ENCODE measurements around the gene FUT1. TPM values are rescaled to one million over a fixed set of nuclear protein-coding genes. Genes with fewer than 3 reads are reported as not detected.
"Not testable (repeated sequence)": the region's sequence is repeated elsewhere in the genome, so short reads cannot be mapped to it uniquely, and the experiment has no call there.

Gene FUT1
- total RNA-seq, 1 donor from 2014 or later, result 1.8 TPM

GRCh38 chr19:48772503-48772953 is 20.1 kb upstream of the FUT1 start:
- intact Hi-C loops (cut with DNase I), result no loop called here
- DNase-seq (no peak), ATAC-seq (ENCODE audit: poor library complexity) (peak; percentile 81)

- ATAC-seq (ENCODE audit: poor library complexity), result no peak
- intact Hi-C loops (cut with DNase I), result no loop called here
- no peak for DNase-seq
Measured at GRCh38 chr19:48770734-48771472, 18.5 kb upstream of the FUT1 start.

- ATAC-seq (ENCODE audit: poor library complexity) (no peak), DNase-seq (no peak)
- intact Hi-C loops (cut with DNase I), result no loop called here
Measured at GRCh38 chr19:48770266-48770665, 17.8 kb upstream of the FUT1 start.

- ATAC-seq (ENCODE audit: poor library complexity) (no peak), DNase-seq (no peak)
- intact Hi-C loops (cut with DNase I), result no loop called here
Measured at GRCh38 chr19:48768994-48769713, 16.7 kb upstream of the FUT1 start.

- ATAC-seq (ENCODE audit: poor library complexity); DNase-seq; intact Hi-C loops (cut with DNase I): not testable (repeated sequence)
Measured at GRCh38 chr19:48768171-48768753, 15.8 kb upstream of the FUT1 start.

DNA sequence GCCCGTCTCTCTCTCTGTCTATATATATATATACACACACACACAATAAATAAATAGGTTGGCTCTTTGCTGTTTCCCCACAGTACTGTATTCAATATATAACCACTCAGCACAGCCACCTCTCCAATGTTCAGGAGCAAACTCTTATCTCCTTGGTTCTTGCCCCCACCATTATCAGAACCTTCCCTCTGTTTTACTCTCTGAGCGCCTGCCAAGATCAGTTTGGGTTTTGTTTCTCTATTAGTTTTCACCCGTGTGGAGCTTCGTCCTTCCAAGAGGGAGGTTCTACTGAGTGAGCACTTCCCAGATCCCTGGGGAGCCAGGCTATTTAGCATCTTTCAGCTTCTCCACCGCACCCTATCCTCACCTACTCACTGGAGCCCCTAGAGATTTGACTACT is 13.4 kb upstream of the FUT1 start:
- intact Hi-C loops (cut with DNase I); DNase-seq; ATAC-seq (ENCODE audit: poor library complexity): not testable (repeated sequence)

DNA sequence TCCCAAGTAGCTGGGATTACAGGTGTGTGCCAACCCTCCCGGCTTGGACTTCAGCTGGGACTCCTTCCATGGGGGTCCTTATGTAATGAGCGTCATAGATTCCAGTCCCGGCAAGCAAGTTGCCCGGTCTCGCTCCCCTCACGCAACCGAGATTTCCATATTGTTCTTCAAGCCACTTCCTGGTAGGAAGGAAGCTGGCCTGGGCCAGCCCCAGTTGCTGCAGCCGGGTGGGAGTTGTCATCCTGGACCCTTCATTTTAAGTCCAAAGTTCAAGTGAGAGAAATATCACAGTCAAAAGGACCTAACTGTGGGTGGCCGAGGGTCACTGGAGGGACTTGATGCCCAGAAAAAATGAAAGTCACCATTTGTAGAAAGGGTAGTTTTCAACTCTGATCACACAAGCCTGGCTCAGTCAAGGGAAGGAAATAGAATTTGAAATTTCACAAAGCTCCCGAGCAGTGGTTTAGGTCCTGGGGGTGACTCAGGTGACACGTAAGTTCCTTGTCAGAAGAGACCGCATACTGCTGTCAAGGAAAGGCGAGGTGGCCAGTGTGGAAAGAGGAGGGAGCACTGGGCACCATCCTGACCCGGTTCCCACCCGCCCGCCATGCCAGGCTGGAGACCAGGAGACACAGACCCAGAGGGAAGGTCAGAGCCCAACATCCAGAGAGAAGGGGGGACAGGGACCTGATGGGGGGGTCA is 8.2 kb upstream of the FUT1 start:
- no peak for ATAC-seq (ENCODE audit: poor library complexity)
- intact Hi-C loops (cut with DNase I), result no loop called here
- DNase-seq, result no peak

GRCh38 chr19:48757741-48758144 is 5.3 kb upstream of the FUT1 start:
- ATAC-seq (ENCODE audit: poor library complexity) (no peak), DNase-seq (no peak)
- intact Hi-C loops (cut with DNase I), result no loop called here

DNA sequence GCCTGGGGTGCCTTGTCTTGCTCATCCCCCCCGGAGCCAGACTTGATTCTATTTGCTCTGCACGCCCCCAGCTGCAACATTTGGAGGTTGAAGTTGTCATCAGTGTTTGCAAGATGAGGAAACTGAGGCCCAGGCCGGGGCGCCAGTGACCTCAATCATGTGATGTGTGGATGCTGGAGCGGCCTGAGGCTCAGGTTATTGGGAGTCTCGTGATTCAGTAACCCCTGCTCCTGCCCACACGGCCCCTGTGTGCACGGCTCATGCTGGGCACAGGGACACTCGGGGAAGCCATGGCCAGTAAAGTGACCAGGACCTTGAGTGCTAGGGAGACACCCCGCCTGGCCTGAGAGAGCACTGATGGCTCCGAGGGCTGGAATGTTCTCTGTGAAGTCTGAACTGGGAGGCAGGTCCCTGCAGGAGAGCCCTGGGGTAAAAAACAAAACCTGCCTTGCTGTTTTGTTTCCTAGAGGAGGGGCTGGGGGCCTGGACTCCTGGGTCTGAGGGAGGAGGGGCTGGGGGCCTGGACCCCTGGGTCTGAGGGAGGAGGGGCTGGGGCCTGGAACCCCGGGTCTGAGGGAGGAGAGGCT is 4.7 kb upstream of the FUT1 start:
- DNase-seq (no peak), ATAC-seq (ENCODE audit: poor library complexity) (no peak)
- intact Hi-C loops (cut with DNase I), result no loop called here

- intact Hi-C loops (cut with DNase I), result no loop called here
- ATAC-seq (ENCODE audit: poor library complexity), result no peak
- DNase-seq, result no peak
Measured at GRCh38 chr19:48756686-48757085, 4.2 kb upstream of the FUT1 start.

DNA sequence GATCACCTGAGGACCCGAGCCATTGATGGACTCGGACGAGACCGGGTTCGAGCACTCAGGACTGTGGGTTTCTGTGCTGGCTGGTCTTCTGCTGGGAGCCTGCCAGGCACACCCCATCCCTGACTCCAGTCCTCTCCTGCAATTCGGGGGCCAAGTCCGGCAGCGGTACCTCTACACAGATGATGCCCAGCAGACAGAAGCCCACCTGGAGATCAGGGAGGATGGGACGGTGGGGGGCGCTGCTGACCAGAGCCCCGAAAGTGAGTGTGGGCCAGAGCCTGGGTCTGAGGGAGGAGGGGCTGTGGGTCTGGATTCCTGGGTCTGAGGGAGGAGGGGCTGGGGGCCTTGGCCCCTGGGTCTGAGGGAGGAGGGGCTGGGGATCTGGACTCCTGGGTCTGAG is 3.8 kb upstream of the FUT1 start:
- DNase-seq, result no peak
- intact Hi-C loops (cut with DNase I), result no loop called here
- ATAC-seq (ENCODE audit: poor library complexity), result no peak

DNA sequence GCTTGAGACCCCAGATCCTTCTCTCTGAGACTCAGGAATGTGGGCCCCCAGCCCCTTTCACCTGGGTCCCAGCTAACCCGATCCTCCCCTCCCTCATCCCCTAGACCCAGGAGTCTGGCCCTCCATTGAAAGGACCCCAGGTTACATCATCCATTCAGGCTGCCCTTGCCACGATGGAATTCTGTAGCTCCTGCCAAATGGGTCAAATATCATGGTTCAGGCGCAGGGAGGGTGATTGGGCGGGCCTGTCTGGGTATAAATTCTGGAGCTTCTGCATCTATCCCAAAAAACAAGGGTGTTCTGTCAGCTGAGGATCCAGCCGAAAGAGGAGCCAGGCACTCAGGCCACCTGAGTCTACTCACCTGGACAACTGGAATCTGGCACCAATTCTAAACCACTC is 3.3 kb upstream of the FUT1 start:
- ATAC-seq (ENCODE audit: poor library complexity) (no peak), DNase-seq (no peak)
- intact Hi-C loops (cut with DNase I), result no loop called here

- DNase-seq (no peak), ATAC-seq (ENCODE audit: poor library complexity) (no peak)
Measured at GRCh38 chr19:48755084-48755641, 2.7 kb upstream of the FUT1 start, which contains the start of gene FGF21. TSS of gene FGF21 (plus strand) at chr19:48755524. CDS start at chr19:48756237, 713 bp downstream.

GRCh38 chr19:48751845-48752495 is 471 bp downstream of the FUT1 start:
- ATAC-seq (ENCODE audit: poor library complexity), result no peak
- DNase-seq, result no peak
- intact Hi-C loops (cut with DNase I), result no loop called here

More at GRCh38 chr19:48755084-48755641, 2.7 kb upstream of the FUT1 start, which contains the start of gene FGF21:
- intact Hi-C loops (cut with DNase I), result no loop called here

DNA sequence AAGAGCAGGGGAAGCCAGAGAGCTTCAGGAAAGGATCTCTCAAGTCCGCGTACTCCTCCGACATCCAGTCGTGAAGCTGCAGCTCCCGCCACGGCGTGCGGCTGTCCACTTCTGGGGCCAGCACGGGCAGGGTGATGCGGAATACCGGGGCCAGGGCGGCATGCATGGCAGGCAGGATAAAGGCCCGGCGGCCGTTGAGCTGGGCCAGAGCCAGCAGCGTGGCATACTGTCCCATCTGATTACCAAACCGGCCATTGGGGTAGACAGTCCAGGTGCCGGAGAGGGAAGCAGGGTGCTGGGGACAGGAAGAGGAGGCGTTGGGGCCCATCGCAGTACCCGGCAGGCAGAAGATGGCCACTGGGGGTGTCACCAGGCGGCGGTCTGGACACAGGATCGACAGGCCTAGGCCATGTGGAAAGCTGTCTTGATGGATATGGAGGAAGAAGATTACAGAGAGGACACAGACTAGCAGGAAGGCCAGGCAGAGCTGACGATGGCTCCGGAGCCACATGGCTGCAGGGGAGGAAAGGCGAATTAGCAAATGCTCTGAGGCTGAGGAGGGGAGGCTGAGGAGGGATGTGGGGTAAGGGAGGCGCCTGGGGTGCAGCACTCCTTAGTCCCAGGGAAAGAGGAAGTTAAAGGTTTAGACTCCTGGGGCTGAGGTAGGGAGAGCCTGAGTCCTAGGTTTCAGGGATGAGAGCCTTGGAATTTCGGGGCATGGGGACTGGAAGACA is 1.5 kb downstream of the FUT1 start:
- intact Hi-C loops (cut with DNase I), result no loop called here
- no peak for ATAC-seq (ENCODE audit: poor library complexity)
- DNase-seq, result no peak

- intact Hi-C loops (cut with DNase I), result no loop called here
- DNase-seq (no peak), ATAC-seq (ENCODE audit: poor library complexity) (no peak)
Measured at GRCh38 chr19:48750351-48750750, 2.1 kb downstream of the FUT1 start.

DNA sequence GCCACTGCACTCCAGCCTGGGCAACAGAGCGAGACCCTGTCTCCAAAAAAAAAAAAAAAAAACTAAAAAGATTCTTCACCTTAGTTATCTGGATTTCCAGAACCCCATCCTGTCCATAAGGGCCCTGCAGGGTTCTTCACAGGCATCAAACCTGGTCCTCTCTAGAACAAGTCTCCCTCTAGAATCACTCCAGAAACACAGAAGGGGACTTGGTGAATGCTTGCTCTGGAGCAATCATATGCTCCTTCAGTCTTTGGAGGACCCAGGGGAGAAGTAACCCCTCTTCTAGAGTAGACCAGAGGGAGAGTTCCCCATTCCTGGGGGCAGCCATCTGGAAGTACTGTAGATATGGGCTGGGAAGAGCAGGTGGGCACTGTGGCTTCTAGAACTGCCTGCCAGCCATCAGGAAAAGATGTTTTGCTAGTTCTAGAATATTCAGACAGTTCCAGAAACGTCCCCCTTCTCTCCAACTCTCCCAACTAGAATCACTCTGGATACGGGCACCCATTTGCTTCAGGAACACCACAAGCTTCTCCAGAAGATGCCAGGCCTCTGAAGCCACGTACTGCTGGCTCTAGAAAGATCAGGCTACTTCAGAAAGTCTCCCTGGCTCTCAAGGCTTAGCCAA is 2.8 kb downstream of the FUT1 start:
- DNase-seq (no peak), ATAC-seq (ENCODE audit: poor library complexity) (no peak)
- intact Hi-C loops (cut with DNase I), result no loop called here
